ENCODE measurements around the gene ARHGAP26. TPM values are rescaled to one million over a fixed set of nuclear protein-coding genes. Genes with fewer than 3 reads are reported as not detected.

ARHGAP26 gene
- total RNA-seq, 1 experiment from 2014 or later: 34.5 TPM

GRCh38 chr5:142910128-142910527 is 140.0 kb downstream of the ARHGAP26 start:
- BruUV-seq (replicated peaks): no TSS peak
- no peaks in the 10 kb centered on the region for H3K9me3 ChIP-seq (ENCODE audit: control insufficient read depth in 1 of 2, insufficient read depth in 1 of 2, low read depth in 1 of 2, low read length in 2 of 2)
- H3K79me2 ChIP-seq (ENCODE audit: insufficient read depth, low read length): no peaks in the 10 kb centered on the region
- no peaks in the 10 kb centered on the region for H3K27me3 ChIP-seq (ENCODE audit: insufficient read depth, low read length)
- H4K20me1 ChIP-seq (ENCODE audit: insufficient read depth): no peaks in the 10 kb centered on the region
- peaks cover 16% of the 10 kb centered on the region in 2 experiments for H3K4me1 ChIP-seq (ENCODE audit: control insufficient read depth in 1 of 2, insufficient read depth in 2 of 2, low read length in 2 of 2)
- no peak overlapping the region for H3K4me3 ChIP-seq (replicated peaks in 1 of 2; ENCODE audit: low read depth in 1 of 2, low read length in 2 of 2)
- H2AFZ ChIP-seq (ENCODE audit: low read depth, low read length, poor library complexity, severe bottlenecking): no peak overlapping the region
- H3K27ac ChIP-seq (ENCODE audit: low read depth, low read length): no peak overlapping the region
- DNase-seq (ENCODE audit: low read depth, low spot score) (no peak), ATAC-seq (no peak)
- intact Hi-C loops (cut with micrococcal nuclease): no loop called here
- no peak overlapping the region for H3K4me2 ChIP-seq (ENCODE audit: low read length)
- H3K9me2 ChIP-seq (ENCODE audit: insufficient read depth): no peaks in the 10 kb centered on the region
- peaks cover 6 to 10% of the 10 kb centered on the region in 2 experiments; a peak in 3 of 4 replicates for H3K36me3 ChIP-seq (ENCODE audit: control insufficient read depth in 1 of 2, insufficient read depth in 2 of 2, low read length in 2 of 2)
- ChIA-PET POLR2A (no interaction called here), CTCF (no interaction called here), RAD21 (ENCODE audit: low non-redundant PET in 1 of 2, low total read pairs in 2 of 2, uncharacterized antibody in 2 of 2, unreplicated experiment in 2 of 2) (no interaction called here)
- TF ChIP-seq EZH2phosphoT487 (IDR thresholded peaks at IDR 0.05; ENCODE audit: borderline replicate concordance): no peak
- TF ChIP-seq, protein P1, sequence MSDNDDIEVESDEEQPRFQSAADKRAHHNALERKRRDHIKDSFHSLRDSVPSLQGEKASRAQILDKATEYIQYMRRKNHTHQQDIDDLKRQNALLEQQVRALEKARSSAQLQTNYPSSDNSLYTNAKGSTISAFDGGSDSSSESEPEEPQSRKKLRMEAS (IDR thresholded peaks at IDR 0.05): no peak
- TF ChIP-seq ZNF274 (IDR thresholded peaks at IDR 0.05; ENCODE audit: low read depth, low read length): no peak
- no peak for TF ChIP-seq EGR1 (IDR thresholded peaks at IDR 0.05; ENCODE audit: low read depth)
- no peak overlapping the region for H3K9ac ChIP-seq (ENCODE audit: low read length)

DNA sequence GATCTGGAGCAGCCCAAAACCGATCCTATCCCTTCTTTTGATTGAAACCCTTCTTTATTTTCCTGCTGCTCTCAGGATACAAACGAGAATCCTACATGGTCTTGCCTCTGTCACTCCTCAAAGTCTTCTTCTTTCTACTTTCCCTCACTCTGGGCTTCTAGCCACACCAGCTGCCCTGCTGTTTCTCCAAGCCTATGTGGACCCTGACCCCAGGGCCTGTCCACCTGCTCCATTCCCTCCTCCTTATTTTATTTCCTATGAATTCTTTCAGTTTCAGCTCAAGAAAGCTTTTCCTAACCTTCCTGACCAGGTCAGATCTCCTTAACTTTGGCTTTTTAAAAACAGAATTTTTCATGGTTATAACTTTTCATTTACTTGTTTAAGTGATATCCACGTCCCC is 141.0 kb downstream of the ARHGAP26 start:
- TF ChIP-seq CBX3 (IDR thresholded peaks at IDR 0.05; ENCODE audit: low read depth) (no peak), TCF7L2 (IDR thresholded peaks at IDR 0.05; ENCODE audit: borderline replicate concordance, extremely low read depth, insufficient read depth, insufficient read length) (no peak), CTCF (IDR thresholded peaks at IDR 0.05 in 2 of 3, conservative IDR thresholded peaks at IDR 0.05 in 1 of 3; ENCODE audit: borderline replicate concordance in 1 of 3, insufficient read depth in 1 of 3, low read depth in 2 of 3, low read length in 2 of 3) (no peak), EZH2 (IDR thresholded peaks at IDR 0.05) (no peak)
- TF ChIP-seq, protein P1 (IDR thresholded peaks at IDR 0.05): no peak
- TF ChIP-seq, protein P2, sequence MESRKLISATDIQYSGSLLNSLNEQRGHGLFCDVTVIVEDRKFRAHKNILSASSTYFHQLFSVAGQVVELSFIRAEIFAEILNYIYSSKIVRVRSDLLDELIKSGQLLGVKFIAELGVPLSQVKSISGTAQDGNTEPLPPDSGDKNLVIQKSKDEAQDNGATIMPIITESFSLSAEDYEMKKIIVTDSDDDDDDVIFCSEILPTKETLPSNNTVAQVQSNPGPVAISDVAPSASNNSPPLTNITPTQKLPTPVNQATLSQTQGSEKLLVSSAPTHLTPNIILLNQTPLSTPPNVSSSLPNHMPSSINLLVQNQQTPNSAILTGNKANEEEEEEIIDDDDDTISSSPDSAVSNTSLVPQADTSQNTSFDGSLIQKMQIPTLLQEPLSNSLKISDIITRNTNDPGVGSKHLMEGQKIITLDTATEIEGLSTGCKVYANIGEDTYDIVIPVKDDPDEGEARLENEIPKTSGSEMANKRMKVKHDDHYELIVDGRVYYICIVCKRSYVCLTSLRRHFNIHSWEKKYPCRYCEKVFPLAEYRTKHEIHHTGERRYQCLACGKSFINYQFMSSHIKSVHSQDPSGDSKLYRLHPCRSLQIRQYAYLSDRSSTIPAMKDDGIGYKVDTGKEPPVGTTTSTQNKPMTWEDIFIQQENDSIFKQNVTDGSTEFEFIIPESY (IDR thresholded peaks at IDR 0.05; ENCODE audit: extremely low read depth, insufficient replicate concordance, low read length): no peak

More for the DNA sequence above, 141.0 kb downstream of the ARHGAP26 start:
- H3K79me2 ChIP-seq (ENCODE audit: insufficient read depth, low read length): no peaks in the 10 kb centered on the region
- H3K4me3 ChIP-seq (replicated peaks in 1 of 2; ENCODE audit: low read depth in 1 of 2, low read length in 2 of 2): no peak overlapping the region
- ATAC-seq: no peak
- no peak for DNase-seq (ENCODE audit: low read depth, low spot score)
- ChIA-PET CTCF (interaction anchor here (1.2 kb wide), 1 partner anchor 44 kb away, joined by 3 read pairs; no protein-coding TSS in a partner anchor), RAD21 (ENCODE audit: low non-redundant PET in 1 of 2, low total read pairs in 2 of 2, uncharacterized antibody in 2 of 2, unreplicated experiment in 2 of 2) (no interaction called here), POLR2A (no interaction called here)
- H3K9me2 ChIP-seq (ENCODE audit: insufficient read depth): no peaks in the 10 kb centered on the region
- H3K27ac ChIP-seq (ENCODE audit: low read depth, low read length): no peak overlapping the region
- no peaks in the 10 kb centered on the region for H3K27me3 ChIP-seq (ENCODE audit: insufficient read depth, low read length)
- no TSS peak for BruUV-seq (replicated peaks)
- H3K9ac ChIP-seq (ENCODE audit: low read length): no peak overlapping the region
- no peaks in the 10 kb centered on the region for H4K20me1 ChIP-seq (ENCODE audit: insufficient read depth)
- H3K4me1 ChIP-seq (ENCODE audit: control insufficient read depth in 1 of 2, insufficient read depth in 2 of 2, low read length in 2 of 2): peaks cover 15% of the 10 kb centered on the region in 2 experiments; a peak in 3 of 4 replicates
- no peak overlapping the region for H3K4me2 ChIP-seq (ENCODE audit: low read length)
- peaks cover 3 to 5% of the 10 kb centered on the region in 2 experiments; a peak in 2 of 4 replicates for H3K36me3 ChIP-seq (ENCODE audit: control insufficient read depth in 1 of 2, insufficient read depth in 2 of 2, low read length in 2 of 2)
- no peaks in the 10 kb centered on the region for H3K9me3 ChIP-seq (ENCODE audit: control insufficient read depth in 1 of 2, insufficient read depth in 1 of 2, low read depth in 1 of 2, low read length in 2 of 2)
- intact Hi-C loops (cut with micrococcal nuclease): no loop called here
- no peak overlapping the region for H2AFZ ChIP-seq (ENCODE audit: low read depth, low read length, poor library complexity, severe bottlenecking)
